B cell (primary cell): ENCODE measurements around the gene YAP1. TPM values are rescaled to one million over a fixed set of nuclear protein-coding genes. Genes with fewer than 3 reads are reported as not detected.

Source experiments
- ATAC-seq: fragments of 200-7000 bp; cut with Tn5 transposase; one replicate; pipeline ENCODE4 v1.10.0; 2021; ENCODE audit warnings: low read depth, mild to moderate bottlenecking, moderate number of reproducible peaks, moderate library complexity
- CTCF ChIA-PET: fragments of 350-600 bp; sonication (Branson Sonifier 250); formaldehyde crosslinking; loops from one replicate; lab custom pipeline; 2021; ENCODE audit warnings: antibody characterized with exemption, inconsistent platforms; lab: Charles Lee
- POLR2A ChIA-PET: fragments of 350-600 bp; sonication (Branson Sonifier 250); formaldehyde crosslinking; loops from one replicate; lab custom pipeline; 2021; ENCODE audit warnings: antibody characterized with exemption; lab: Charles Lee
- DNase-seq: peaks from one replicate; pipeline ENCODE4 v3.0.0; 2013
- H2AFZ ChIP-seq: 2 replicates; pipeline ENCODE4 v1.6.1; 2012; ENCODE audit warnings: mild to moderate bottlenecking, low read depth, low read length; ENCODE audit not compliant: insufficient read depth, poor library complexity, severe bottlenecking
- H3K27ac ChIP-seq, 2 donors: 1 replicate in 1 of 2; 2 replicates in 1 of 2; pipeline ENCODE4 v1.5.1; 2012 to 2013; ENCODE audit warnings: low read length in 2 of 2, mild to moderate bottlenecking in 2 of 2, moderate library complexity in 1 of 2
- H3K27me3 ChIP-seq, 4 experiments: fragments of 200-600 bp in 1 of 4; sonication (generic) in 1 of 4; replicated peaks in 1 of 4; 1 replicate in 2 of 4; 2 replicates in 2 of 4; pipeline versions ENCODE4 v1.6.1 to v1.7.0; 2013 to 2016; ENCODE audit warnings: low read length in 3 of 4, mild to moderate bottlenecking in 2 of 4, mixed read lengths in 1 of 4, moderate library complexity in 1 of 4; ENCODE audit not compliant: insufficient read depth in 4 of 4, control insufficient read depth in 3 of 4; ENCODE audit errors: control extremely low read depth in 1 of 4
- H3K36me3 ChIP-seq, 2 experiments: replicated peaks in 1 of 2; 1 replicate in 1 of 2; 2 replicates in 1 of 2; pipeline versions ENCODE4 v1.6.1 to v1.7.1; 2013; ENCODE audit warnings: low read length in 1 of 2; ENCODE audit not compliant: insufficient read depth in 2 of 2, control insufficient read depth in 1 of 2; ENCODE audit errors: control extremely low read depth in 1 of 2, extremely low read depth in 1 of 2
- H3K4me1 ChIP-seq, 2 donors: fragments of 200-600 bp in 1 of 2; sonication (generic) in 1 of 2; 1 replicate in 1 of 2; 2 replicates in 1 of 2; pipeline versions ENCODE4 v1.5.1 to v1.6.1; 2013 to 2017; ENCODE audit warnings: low read length in 2 of 2; ENCODE audit not compliant: control insufficient read depth in 2 of 2, insufficient read depth in 2 of 2
- H3K4me2 ChIP-seq: replicated peaks from 2 replicates; pipeline ENCODE3; 2012; ENCODE audit warnings: mild to moderate bottlenecking, low read depth, low read length; ENCODE audit not compliant: poor library complexity, severe bottlenecking
- H3K4me3 ChIP-seq, 5 experiments: fragments of 200-600 bp in 1 of 5; sonication (generic) in 1 of 5; 1 replicate in 3 of 5; 2 replicates in 2 of 5; pipeline versions ENCODE4 v1.5.1 to v1.7.0; 2011 to 2016; ENCODE audit warnings: low read length in 4 of 5, mild to moderate bottlenecking in 4 of 5, low read depth in 2 of 5, control low read depth in 1 of 5, moderate library complexity in 1 of 5; ENCODE audit not compliant: insufficient read depth in 1 of 5; ENCODE audit errors: control extremely low read depth in 1 of 5, extremely low read depth in 1 of 5
- H3K79me2 ChIP-seq: fragments of 200-600 bp; sonication (generic); one replicate; pipeline ENCODE4 v1.6.0; 2016; ENCODE audit warnings: low read length; ENCODE audit not compliant: control insufficient read depth, insufficient read depth
- H3K9ac ChIP-seq: fragments of 200-600 bp; sonication (generic); 2 replicates; pipeline ENCODE4 v1.6.1; 2017; ENCODE audit warnings: mild to moderate bottlenecking, low read length, moderate library complexity
- H3K9me3 ChIP-seq, 3 donors: one replicate each; pipeline versions ENCODE4 v1.6.1 to v1.7.1; 2013; ENCODE audit warnings: low read length in 2 of 3; ENCODE audit not compliant: control insufficient read depth in 2 of 3, insufficient read depth in 1 of 3; ENCODE audit errors: control extremely low read depth in 1 of 3
- H4K20me1 ChIP-seq: 2 replicates; pipeline ENCODE4 v1.6.0; 2012; ENCODE audit warnings: mild to moderate bottlenecking, low read length; ENCODE audit not compliant: insufficient read depth, control insufficient read depth, poor library complexity, severe bottlenecking
- H3K27ac Mint-ChIP-seq: one replicate; pipeline ENCODE4 v1.8.0; 2021; ENCODE audit warnings: mixed read lengths
- H3K27me3 Mint-ChIP-seq: one replicate; pipeline ENCODE4 v1.8.0; 2021; ENCODE audit warnings: mixed read lengths
- H3K4me1 Mint-ChIP-seq: one replicate; pipeline ENCODE4 v1.8.0; 2021; ENCODE audit warnings: mixed read lengths
- H3K4me3 Mint-ChIP-seq: one replicate; pipeline ENCODE4 v1.8.0; 2021; ENCODE audit warnings: mixed read lengths
- H3K9me3 Mint-ChIP-seq: one replicate; pipeline ENCODE4 v1.8.0; 2022; ENCODE audit warnings: mixed read lengths; ENCODE audit not compliant: insufficient read depth
- CTCF ChIP-seq: fragments of 200-600 bp; IDR thresholded peaks from one replicate; pipeline ENCODE4 v1.8.0; 2022; ENCODE audit warnings: antibody characterized with exemption, mild to moderate bottlenecking
- EZH2 ChIP-seq: IDR thresholded peaks from 2 replicates; pipeline ENCODE4 v1.6.1; 2012; ENCODE audit warnings: borderline replicate concordance, low read depth, mild to moderate bottlenecking, moderate library complexity, low read length; ENCODE audit not compliant: insufficient read depth, poor library complexity, severe bottlenecking
- WGBS: methylation state at CpG from one replicate; pipeline ENCODE4 v1.1.5; 2013; ENCODE audit warnings: missing lambda C conversion rate; ENCODE audit not compliant: insufficient coverage; 5-methylcytosine and 5-hydroxymethylcytosine counted together
- intact Hi-C: fragments of 100-400 bp; cut with micrococcal nuclease; formaldehyde crosslinking; loops from one replicate; pipeline ENCODE4 v1.10.0; 2022
- polyA plus RNA-seq: library from polyadenylated mRNA; depleted of rRNA; stranded (reverse); fragments of >200 nt; gene quantifications from 2 replicates; pipeline ENCODE4 v1.2.3, GENCODE V29; 2012
- total RNA-seq, 2 donors: library from RNA; stranded (reverse); fragments of 120-200 nt in 1 of 2; gene quantifications; 1 replicate in 1 of 2; 2 replicates in 1 of 2; pipeline versions ENCODE4 v1.2.3 to v1.2.4, GENCODE V29; 2013 to 2022

Gene YAP1
- total and polyA plus RNA-seq, 2 donors (not counting 1 experiment from before 2014, with no cell fraction given) = not detected

GRCh38 chr11:102208835-102209234, 98.6 kb downstream of the YAP1 start:
- Mint-ChIP-seq H3K4me3 (no peak overlapping the region), H3K27ac (no peak overlapping the region), H3K4me1 (no peaks in the 10 kb centered on the region), H3K27me3 (peaks cover 24% of the 10 kb centered on the region), H3K9me3 (no peaks in the 10 kb centered on the region)
- ChIA-PET POLR2A (no interaction called here), CTCF (no interaction called here)
- Histone ChIP-seq H3K4me3 (no peak overlapping the region), H3K36me3 (no peaks in the 10 kb centered on the region), H3K4me1 (no peaks in the 10 kb centered on the region), H3K4me2 (no peak overlapping the region), H4K20me1 (no peaks in the 10 kb centered on the region), H3K79me2 (no peaks in the 10 kb centered on the region), H2AFZ (no peak overlapping the region), H3K9ac (no peak overlapping the region), H3K9me3 (no peaks in the 10 kb centered on the region), H3K27me3 (no peaks in the 10 kb centered on the region), H3K27ac (no peak overlapping the region)
- intact Hi-C loops = no loop called here
- no CpG with 5 or more reads among the region's 2 CpGs for WGBS
- ATAC-seq = no peak
- DNase-seq = no peak
- TF ChIP-seq EZH2 (no peak), CTCF (no peak)

DNA sequence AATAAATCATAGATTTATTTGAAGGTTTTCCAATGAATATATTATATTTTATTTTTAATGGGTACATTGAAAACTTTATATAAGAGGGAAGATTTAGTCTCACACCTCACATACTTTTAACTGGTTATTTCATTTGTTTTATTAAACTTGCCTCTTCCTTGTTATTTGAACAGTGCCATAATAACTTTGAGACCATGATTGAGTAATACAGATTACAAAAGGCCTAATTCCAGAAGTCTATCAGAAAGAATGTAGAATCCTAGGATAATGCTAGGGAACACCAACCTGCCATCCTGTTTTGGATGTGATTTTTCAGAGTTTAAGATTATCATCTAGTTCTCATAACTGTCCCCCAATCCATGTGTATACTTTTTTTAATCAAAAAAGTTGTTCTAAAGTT, 104.4 kb downstream of the YAP1 start:
- DNase-seq (no peak), ATAC-seq (no peak)
- H2AFZ ChIP-seq = no peak overlapping the region
- no peak for TF ChIP-seq EZH2
- TF ChIP-seq CTCF = no peak
- H3K4me1 ChIP-seq = no peaks in the 10 kb centered on the region
- H4K20me1 ChIP-seq = no peaks in the 10 kb centered on the region
- H3K27ac ChIP-seq = no peak overlapping the region
- H3K27ac Mint-ChIP-seq = no peak overlapping the region
- POLR2A ChIA-PET = no interaction called here
- CTCF ChIA-PET = no interaction called here
- peaks cover 0 to 6% (median 0%) of the 10 kb centered on the region in 4 experiments for H3K27me3 ChIP-seq
- H3K4me3 ChIP-seq = no peak overlapping the region
- no peak overlapping the region for H3K4me3 Mint-ChIP-seq
- no peaks in the 10 kb centered on the region for H3K4me1 Mint-ChIP-seq
- no peaks in the 10 kb centered on the region for H3K9me3 ChIP-seq
- H3K9ac ChIP-seq = no peak overlapping the region
- no peak overlapping the region for H3K4me2 ChIP-seq
- no peaks in the 10 kb centered on the region for H3K79me2 ChIP-seq
- H3K36me3 ChIP-seq = no peaks in the 10 kb centered on the region
- H3K27me3 Mint-ChIP-seq = peaks cover 31% of the 10 kb centered on the region
- intact Hi-C loops = no loop called here
- H3K9me3 Mint-ChIP-seq = no peaks in the 10 kb centered on the region
